HG03064 (cell line): ENCODE measurements around the gene PSME2.

ENCODE experiments used
- ATAC-seq: cut with Tn5 transposase; IDR thresholded peaks from one replicate; pipeline ENCODE4 v1.9.1; 2021; ENCODE audit warnings: low read depth; ENCODE audit not compliant: unreplicated experiment

Gene PSME2

DNA sequence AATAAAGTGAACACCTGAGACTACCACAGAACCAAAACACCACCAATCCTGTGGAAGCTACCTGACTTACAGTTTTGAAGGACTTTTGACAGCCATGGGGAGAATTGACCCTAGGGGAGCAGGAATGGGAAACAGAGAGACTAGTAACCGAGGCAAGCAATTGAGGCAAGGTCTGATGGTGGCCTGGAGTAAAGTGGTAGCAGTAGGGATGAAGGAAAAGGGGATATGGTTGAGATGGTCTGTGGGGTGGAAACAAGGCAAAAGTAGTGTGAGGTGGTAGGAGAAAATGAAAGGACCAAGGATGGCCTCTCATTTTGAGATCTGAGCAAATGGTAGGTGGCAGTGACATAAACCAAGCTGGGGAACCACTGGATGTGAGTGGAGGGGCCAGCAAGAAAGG lies 10.4 kb upstream of the PSME2 start:
- ATAC-seq, result no peak

DNA sequence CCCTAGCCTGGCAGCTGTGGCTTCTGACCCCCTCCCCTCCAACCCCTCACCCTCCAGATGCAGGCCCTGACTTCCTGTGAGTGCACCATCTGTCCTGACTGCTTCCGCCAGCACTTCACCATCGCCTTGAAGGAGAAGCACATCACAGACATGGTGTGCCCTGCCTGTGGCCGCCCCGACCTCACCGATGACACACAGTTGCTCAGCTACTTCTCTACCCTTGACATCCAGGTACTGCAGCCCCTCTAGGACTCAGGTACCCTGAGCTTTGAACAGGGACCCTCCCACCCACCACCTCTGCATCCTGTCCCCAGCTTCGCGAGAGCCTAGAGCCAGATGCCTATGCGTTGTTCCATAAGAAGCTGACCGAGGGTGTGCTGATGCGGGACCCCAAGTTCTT lies 8.7 kb upstream of the PSME2 start:
- no peak for ATAC-seq

DNA sequence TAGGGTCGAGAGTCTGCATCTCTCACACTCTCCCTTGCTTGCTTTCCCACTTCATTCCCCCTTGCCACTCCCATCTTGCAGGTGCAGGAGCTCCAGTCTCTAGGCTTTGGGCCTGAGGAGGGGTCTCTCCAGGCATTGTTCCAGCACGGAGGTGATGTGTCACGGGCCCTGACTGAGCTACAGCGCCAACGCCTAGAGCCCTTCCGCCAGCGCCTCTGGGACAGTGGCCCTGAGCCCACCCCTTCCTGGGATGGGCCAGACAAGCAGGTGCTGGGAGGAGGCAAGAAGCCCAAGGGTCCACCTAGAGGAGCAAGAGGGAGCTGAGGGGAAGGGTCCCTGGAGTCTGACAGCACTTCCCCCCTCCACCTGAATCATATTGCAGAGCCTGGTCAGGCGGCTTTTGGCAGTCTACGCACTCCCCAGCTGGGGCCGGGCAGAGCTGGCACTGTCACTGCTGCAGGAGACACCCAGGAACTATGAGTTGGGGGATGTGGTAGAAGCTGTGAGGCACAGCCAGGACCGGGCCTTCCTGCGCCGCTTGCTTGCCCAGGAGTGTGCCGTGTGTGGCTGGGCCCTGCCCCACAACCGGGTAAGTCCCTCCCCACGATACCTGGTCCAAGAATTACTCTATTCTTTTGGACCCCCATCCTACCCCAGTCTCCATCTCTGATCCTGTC lies 5.1 kb upstream of the PSME2 start:
- ATAC-seq, result no peak

DNA sequence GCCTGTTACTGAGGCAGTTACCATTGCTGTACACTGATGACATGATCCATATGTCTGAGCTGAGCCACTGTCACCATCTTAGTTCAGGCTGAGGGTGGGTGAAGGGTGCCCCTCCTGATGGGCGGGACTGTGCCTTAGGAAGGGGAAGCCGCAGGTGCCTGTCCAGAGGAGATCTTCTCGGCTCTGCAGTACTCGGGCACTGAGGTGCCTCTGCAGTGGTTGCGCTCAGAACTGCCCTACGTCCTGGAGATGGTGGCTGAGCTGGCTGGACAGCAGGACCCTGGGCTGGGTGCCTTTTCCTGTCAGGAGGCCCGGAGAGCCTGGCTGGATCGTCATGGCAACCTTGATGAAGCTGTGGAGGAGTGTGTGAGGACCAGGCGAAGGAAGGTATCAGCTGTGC lies 4.6 kb upstream of the PSME2 start:
- ATAC-seq, result no peak

DNA sequence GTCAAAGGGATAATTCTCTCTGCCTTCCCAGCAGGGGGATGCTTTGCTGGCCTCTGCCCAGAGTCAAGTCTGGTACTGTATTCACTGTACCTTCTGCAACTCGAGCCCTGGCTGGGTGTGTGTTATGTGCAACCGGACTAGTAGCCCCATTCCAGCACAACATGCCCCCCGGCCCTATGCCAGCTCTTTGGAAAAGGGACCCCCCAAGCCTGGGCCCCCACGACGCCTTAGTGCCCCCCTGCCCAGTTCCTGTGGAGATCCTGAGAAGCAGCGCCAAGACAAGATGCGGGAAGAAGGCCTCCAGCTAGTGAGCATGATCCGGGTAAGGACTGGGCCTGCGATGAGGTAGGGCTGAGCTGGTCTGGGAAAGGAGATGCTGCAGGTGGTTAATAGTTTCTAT lies 4.2 kb upstream of the PSME2 start:
- no peak for ATAC-seq

DNA sequence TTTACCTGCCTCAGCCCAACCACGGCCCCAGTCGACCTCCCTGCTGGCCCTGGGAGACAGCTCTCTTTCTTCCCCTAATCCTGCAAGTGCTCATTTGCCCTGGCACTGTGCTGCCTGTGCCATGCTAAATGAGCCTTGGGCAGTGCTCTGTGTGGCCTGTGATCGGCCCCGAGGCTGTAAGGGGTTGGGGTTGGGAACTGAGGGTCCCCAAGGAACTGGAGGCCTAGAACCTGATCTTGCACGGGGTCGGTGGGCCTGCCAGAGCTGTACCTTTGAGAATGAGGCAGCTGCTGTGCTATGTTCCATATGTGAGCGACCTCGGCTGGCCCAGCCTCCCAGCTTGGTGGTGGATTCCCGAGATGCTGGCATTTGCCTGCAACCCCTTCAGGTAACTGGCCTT lies 3.7 kb upstream of the PSME2 start:
- no peak for ATAC-seq

DNA sequence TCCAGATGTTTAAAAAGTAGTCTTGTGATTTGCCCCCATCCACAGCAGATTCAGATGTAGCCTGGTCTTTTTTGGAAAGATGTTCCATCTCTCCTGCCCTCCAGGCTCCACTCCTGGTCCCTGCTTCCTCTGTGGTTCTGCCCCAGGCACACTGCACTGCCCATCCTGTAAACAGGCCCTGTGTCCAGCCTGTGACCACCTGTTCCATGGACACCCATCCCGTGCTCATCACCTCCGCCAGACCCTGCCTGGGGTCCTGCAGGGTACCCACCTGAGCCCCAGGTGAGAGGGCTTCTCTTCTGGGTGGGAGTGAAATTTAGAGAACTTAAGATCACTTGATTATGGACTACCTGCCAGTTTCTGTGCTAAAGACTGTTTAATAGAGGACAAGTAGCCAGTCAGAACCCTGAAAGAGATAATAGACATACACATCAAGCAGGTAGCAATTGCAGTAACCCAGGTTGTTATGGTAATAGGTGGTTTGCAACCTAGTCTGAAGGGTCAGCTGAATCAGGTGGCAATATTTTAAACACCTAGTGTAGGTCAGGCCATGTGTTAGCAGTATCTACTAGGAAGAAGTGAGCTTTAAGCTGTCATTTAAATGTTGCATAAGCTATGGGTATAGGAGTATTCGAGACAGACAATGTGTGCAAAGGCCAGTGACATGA lies 3.0 kb upstream of the PSME2 start:
- no peak for ATAC-seq

DNA sequence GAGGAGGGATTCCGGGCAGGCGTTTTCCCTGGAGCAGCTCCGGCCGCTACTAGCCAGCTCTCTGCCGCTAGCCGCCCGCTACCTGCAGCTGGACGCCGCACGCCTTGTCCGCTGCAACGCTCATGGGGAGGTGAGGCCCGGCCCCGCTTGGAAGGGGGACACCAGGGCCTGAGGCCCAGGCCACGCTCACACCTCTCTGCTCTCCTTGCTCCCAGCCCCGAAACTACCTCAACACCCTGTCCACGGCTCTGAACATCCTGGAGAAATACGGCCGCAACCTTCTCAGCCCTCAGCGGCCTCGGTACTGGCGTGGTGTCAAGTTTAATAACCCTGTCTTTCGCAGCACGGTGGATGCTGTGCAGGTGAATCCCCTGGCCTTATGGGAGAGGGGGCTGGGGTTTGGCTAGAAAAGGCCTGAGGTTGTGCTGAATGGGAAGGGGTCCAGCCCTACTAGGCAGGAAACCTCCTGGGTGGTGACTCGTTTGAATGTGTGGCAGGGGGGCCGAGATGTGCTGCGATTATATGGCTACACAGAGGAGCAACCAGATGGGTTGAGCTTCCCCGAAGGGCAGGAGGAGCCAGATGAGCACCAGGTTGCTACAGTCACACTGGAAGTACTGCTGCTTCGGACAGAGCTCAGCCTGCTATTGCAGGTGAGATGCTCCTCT lies 1.5 kb upstream of the PSME2 start:
- ATAC-seq, result no peak

DNA sequence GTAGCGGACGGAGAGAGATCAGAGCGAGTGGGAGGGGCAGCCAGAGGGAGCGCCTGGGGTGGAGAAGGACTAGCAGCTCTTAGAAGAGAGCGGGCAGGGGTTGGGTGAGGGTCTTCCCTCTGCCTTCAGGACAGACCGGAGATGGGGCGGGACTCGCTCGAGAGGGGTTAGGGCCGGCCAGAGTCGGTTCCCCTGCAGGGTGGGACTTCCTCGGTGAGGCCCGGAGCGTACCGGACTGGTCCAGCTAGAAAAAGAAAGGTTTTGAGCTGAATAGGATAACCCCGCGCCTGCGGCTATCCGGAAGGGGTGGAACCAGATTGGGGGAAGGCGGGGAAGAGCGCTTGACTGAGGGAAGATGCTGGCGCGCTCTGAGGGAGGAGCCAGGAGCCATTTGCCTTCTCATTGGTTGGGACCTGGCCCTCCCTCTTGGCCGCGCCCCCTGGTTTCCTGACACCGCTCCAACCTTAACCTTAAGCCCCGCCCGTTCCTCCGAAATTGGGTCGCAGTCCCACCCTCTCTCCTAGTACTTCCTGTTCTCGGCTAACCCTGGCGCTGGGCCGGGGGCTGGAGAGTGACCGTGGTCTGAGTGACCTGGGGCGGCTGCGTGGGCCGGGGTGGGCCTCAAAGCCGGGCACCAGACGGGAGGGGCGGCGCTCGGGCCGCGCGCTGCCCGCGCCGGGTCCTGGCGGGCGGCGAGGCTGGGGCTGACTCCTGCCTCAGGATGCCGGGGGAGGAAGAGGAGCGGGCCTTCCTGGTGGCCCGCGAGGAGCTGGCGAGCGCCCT lies 759 bp upstream of the PSME2 start, which contains the start of gene RNF31:
TSS of gene RNF31 (plus strand) at position 521 of the 783 bp plus-strand sequence. CDS start at position 722, 201 bp downstream.
- peak; percentile 73 for ATAC-seq

DNA sequence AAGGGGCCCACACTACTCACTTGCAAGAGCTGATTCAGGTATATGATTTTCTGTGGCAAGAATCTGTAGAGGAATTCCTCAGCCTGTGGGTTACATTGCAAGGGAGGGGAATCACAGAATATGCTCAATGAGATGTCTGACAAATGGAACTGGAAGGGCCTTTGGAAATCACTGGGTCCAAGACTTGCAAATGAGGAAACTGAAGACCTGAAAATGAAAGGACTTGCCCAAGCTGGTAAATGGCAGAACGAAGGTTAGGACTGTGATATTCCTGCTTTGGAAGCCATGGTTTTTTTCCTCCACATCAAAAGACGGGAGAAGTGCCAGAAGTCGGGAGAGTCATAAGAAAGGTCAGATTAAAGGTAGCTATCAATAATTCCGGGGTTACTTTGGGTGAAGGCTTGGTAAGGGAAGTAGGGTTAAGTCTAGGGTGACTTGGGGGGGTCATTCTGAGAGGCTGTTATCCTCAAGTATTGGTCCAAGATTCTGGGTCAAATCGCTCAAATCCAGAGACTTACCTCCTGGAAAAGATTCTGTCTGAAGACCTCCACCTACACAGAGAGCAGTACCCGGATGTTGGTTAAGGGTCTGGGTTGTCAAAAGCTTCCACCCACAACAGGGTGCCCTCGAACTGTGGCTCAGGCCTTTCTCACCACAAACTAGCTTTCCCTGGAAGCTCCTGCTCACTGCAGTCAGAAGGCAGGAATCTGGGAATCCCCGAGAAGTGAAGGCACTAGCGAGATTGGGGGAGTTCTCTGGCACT lies 539 bp downstream of the PSME2 start:
- no peak for ATAC-seq

DNA sequence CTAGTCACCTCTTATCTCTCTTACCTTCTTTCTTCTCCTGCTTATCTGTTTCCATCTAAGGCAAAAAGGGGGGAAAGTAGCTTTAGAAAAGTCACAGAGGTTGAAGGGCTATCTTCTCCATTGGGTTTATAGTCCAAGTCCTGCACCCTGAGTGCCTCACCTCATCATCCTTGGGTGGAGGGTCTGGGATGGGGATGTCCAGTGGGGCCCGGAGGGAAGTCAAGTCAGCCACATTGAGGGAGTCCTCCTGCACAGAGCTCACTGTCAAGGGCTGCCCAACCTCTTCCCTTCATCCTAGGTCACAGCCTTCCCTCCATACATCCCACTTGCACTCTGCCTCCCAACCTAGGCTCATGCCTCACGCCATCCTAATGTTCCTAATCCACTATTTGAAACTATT lies 1.2 kb downstream of the PSME2 start:
- ATAC-seq, result no peak

DNA sequence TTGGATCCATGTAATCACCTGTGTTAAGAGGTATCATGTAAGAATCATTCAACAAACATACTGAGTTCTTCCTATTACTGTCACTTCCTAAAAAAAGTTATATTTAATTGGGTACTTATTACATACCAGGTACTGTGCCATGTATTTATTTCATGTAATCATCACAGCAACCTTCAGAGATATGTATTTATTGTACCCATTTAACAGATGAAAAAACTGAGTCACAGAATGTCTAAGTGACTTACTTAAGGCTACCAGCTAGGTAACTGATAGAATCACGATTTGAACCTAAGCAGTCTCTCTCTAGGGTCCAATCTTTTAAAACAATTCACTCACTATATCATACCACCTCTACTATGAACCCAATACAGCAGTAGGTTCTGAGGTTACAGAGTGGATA lies 2.0 kb downstream of the PSME2 start:
- ATAC-seq, result no peak

DNA sequence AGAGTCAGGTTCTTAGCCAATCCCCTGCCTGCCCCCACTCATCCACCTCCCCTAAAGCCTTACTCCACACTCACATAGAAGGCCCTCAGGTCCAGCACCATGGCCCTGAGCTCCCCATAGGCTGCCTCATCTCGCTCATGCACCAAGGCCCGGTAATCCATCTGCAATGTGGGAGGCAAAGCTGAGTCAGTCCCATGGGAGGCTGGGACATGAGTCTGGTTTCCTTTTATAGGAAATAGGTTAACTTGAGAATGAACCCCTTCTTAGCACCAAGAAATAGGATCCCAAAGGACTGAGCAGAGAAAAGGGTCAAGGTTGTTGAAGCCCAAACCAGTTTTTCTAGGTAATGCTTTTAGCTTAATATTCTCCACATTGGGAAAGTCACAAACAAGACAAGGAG lies 2.9 kb downstream of the PSME2 start:
- no peak for ATAC-seq

DNA sequence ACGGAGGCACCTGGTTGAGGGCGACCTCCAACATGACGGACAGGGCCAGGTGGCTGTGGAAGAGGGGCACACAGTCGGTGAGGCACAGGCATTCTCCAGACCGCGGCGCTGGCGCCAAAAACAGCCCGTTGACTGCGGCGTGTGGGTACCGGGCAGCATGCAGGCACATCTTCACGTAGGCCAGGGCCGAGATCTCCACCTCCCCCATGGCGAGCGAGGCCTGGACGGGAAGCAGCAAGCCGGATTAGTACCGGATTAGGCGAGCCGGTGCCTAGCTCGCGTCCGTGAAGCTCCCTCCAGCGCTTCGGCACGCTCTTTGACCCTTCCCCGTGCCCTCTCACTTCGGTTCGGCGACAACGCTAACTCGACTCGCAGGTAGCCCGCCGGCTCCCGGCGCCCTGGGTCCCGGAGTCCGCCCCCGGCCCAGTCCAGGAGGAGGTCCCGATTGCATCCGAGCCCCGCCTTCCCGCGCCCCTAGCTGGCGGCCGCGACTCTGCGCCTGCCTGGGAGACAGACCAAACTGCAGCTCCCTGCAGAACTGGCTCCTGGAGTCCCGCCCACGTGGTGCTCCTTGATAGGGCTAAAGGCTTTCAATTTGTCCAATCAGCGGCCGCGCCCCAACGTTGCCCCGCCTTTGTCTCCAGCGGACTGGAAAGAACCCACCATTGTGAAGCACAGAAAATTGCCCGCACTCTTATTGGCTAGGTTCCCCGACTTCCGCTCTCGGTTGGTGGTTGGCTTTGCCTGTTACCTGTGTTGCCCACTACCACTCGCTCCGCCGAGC lies 5.1 kb downstream of the PSME2 start, which contains the start of gene EMC9:
TSS of gene EMC9 (minus strand) at position 495 of the 784 bp plus-strand sequence. CDS start at position 208, 287 bp downstream.
- peak; percentile 76 for ATAC-seq

DNA sequence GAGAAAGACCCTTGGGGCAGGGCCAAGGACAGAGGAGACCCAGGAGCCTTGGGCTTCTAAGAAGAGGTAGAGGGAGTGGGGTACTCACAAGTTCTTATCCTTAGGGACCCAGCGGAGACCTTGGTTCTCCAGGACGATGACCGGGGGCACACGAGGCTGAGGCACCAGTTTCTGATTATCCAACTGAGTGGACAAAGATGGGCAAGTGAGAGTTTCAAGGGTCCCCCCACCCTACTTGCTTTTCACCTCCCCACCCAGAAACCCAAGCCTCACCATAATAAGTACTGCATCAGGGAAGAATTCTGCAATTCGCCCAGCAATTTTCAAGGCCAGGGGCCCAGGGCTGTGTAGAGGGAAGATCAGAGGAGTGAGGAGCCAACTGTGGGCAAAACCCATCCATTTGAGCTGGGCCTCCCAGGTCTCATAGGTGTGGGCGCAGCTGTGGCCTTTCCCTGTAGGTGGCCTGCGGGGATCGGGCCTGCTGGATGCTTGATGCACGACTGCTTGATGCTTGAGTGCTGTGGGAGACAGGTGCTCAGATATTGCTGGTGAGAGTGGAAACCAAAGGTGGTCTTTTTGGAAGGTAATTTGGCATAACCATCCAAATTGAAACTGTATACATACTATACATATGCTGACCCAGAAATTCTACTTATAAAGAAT lies 7.0 kb downstream of the PSME2 start:
- ATAC-seq, result no peak

DNA sequence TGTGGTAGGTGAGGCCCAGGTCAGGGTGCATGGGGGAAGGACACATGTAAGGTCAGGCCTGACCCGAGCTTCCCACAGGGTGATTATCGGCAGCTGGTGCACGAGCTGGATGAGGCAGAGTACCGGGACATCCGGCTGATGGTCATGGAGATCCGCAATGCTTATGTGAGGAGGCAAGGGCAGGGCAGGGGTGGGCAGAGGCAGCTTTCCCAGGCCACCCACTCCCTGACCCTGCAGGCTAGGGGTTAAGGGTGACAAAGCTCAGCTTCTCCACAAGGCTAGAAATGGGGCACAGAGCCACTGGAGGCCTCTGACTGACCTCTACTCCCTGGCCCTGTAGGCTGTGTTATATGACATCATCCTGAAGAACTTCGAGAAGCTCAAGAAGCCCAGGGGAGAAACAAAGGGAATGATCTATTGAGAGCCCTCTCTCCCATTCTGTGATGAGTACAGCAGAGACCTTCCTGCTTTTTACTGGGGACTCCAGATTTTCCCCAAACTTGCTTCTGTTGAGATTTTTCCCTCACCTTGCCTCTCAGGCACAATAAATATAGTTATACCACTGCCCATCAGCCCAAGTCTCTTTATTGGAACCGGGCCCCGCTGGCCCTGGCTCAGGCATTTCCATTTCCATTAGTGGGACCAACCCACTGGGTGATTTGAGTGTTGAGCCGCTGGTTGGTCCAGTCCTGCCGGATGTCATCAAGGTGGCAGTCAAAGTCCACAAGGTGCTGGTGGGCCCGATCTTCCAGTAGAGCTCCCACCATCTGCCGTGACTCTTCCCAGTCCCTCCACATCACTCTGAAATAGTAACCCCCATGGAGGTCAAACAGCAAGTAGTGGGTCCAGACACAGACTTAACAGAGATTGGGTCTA lies 7.8 kb downstream of the PSME2 start:
- no peak for ATAC-seq

DNA sequence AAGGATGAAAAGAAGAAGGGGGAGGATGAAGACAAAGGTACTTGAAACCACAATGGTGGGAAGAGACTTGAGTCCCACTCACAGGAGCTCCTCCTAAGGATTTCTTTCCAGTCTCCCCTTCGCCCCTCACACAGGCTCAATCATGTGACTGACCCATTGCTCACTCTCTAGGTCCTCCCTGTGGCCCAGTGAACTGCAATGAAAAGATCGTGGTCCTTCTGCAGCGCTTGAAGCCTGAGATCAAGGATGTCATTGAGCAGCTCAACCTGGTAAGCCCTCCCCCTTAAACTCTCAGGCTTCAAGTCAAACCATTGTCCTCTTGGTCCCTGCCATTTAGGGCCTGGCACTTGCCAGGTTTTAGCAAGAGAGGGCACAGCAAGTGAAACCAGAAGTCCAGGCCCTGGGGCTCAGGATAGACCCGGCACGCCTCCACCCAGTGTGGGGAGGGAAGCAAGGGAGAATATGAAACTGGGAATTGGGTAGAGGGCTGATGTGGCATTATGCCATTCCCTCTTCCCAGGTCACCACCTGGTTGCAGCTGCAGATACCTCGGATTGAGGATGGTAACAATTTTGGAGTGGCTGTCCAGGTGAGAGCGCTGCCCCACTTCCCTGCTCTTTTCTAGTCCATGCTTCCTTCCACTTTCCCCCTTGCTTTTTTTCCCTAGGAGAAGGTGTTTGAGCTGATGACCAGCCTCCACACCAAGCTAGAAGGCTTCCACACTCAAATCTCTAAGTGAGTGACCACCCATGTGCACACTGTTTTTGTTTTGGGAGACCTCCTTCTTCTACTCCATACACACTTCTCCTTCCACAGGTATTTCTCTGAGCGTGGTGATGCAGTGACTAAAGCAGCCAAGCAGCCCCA lies 8.6 kb downstream of the PSME2 start:
- ATAC-seq, result no peak
